SKM-1 treated with dmso at 0.1 percent for 144 hours (cell line): ENCODE results near the gene CCL26.
"Not testable (repeated sequence)": the region's sequence is repeated elsewhere in the genome, so short reads cannot be mapped to it uniquely, and the experiment has no call there.

Experiments used
- DNase-seq: peaks from one replicate; lab custom pipeline; 2025; ENCODE audit not compliant: unreplicated experiment; lab: John Stamatoyannopoulos, UW

Gene CCL26

DNA sequence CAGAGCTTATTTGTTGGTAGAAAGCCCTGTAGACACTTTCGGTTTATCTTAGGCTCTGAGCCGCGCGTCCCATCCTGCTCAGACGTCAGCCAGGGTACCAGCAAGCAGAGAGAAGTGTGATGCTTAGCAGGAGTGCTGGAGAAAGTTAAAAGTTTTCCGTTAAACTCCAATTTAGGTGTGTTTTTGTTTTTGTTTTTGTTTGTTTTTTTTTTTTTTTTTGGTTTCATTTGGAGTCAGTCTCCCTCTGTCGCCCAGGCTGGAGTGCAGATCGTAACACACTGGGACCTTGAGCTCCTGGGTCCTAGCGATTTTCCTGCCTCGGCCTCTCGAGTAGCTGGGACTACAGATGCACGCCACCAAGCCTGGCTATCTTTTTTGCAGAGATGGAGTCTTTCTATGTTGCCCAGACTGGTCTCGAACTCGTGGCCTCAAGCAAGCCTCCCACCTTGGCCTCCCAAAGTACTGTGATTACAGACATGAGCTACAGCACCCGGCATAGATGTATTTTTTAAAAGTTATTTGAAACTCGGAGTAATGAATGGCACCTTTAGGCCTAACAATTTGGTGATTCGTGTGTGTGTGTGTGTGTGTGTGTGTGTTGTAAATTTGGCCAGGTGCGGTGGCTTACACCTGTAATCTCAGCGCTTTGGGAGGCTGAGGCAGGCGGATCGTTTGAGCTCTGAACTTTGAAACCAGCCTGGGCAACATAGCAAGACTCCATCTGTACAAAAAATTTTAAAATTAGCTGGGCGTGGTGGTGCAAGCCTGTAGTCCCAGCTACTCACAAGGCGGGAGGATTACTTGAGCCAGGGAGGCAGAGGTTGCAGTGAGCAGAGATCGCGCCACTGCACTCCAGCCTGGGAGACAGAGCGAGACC, 32.0 kb downstream of the CCL26 start:
- DNase-seq = no peak

DNA sequence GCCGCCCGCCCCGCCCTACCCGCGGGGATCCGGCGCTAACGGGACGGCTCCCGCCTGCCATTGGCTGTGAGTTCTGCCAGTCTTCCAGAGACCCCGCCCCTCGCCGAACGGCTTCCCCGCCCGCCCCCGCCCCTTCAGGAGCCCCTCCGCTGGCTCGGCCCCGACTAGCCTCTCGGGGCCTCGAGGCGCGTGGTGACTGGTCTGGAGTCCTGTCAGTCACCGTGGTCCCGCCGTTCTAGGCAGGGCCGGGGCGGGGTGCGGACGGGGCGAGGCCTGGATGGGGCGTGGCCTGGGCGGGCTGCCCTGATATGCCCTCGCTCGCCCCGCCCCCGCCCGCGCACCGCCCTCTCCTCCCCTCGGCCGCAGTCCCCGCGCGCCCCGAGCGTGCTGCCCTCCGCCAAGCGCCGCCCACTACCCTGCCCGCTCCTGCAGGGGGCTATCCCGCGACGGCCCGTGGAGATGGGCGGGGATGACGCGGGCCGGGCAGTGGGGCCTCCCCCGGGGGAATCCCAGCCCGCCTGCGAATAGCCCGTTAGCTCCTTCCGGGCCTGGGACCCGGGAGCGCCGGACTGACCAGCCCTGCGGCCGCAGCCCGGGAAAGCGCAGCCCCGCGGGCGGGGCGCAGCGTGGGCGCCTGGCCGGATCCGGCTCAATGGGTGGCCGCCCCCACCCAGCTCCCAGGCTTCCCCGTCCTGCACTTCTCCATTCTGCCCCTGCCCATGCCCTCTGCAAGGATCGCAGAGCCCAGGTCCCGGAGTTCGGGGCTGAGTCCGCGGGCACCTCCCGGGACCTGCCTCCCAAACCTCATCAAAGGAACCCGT, 32.8 kb downstream of the CCL26 start:
- peak; percentile 94 for DNase-seq

DNA sequence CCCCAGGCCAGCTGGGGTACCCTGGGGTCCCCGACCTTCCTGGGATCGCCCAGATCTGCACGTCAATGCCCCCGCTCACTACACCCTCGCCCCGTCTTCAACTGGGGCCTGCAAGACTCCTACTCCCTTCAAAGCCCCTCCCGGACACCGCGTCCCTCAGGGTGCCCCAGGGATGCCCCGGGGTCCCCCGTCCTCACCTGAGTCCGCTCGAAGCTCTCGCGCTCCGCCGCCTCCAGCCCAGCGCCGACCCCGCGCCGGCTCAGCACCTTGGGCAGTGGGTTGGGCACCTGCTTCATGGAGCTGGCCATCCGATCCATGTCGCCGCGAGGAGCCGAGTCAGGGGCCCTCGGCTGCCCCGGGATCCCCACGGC, 33.4 kb downstream of the CCL26 start, which contains the start of gene HIP1:
HIP1 (minus strand) TSS at position 338 of the 371 bp plus-strand sequence; CDS start at position 317, 21 bp downstream.
- DNase-seq = no peak

DNA sequence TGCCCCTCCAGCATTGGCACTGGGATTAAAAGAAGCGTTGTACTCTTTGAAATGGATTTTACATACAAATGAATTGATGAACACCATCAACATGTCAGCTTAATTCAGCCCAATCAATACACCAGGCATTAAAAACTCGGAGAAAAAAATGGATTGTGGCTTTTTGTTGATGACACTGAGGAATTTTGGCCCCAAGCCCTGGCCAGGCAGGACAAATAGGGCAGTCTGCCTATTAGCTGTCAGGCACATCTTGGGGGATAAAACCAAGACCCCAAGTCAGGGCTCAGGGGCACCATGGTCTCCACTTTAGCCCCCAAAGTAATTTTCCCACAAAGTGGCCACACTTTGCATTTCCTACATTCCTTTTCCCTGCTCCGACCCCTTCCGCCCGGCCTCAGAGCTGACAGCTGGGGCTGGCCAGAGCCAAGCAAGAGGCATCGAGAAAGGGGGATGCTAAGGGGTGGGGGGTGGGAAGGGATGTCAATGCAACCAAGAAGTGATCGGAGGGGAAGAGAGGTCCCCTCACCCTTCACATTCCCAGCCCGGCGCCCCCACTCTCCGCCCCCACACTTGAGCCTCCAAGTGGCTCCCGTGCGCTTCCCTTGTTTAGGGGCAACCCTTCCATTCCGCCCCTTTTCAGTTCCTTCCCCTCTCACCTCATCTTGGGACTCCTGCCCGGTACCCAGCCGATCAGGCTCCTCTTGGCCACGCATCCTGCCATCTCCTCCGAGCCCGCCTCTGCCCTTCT, 34.0 kb downstream of the CCL26 start:
- DNase-seq = no peak

DNA sequence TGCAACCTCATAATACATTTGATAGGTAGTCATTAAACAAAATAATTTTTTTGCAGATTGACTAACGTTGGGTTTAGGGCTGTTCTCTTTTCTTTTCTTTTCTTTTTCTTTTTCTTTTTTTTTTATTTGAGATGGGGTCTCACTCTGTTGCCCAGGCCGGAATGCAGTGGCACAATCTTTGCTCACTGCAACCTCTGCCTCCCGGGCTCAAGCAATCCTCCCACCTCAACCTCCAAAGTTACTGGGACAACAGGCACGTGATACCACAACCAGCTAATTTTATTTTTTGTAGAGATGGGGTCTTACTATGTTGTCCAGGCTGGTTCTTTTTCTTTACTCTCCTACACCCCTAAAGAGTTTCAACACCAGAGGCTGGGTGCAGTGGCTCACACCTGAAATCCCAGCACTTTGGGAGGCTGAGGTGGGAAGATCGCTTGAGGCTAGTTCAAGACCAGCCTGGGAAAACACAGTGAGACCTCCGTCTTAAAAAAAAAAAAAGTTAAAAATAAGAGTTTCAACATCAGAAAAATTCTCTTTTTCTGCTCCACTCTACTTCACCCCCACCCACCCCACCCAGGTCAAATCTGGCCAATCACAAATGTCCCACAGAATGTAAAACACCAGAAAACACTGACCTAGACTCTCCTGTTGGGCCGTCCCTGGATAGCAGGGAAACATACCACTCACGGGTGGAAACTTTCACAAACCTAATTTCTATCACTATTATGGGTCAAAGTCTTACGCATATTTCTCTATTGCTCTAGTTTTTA, 36.2 kb downstream of the CCL26 start:
- no peak for DNase-seq

DNA sequence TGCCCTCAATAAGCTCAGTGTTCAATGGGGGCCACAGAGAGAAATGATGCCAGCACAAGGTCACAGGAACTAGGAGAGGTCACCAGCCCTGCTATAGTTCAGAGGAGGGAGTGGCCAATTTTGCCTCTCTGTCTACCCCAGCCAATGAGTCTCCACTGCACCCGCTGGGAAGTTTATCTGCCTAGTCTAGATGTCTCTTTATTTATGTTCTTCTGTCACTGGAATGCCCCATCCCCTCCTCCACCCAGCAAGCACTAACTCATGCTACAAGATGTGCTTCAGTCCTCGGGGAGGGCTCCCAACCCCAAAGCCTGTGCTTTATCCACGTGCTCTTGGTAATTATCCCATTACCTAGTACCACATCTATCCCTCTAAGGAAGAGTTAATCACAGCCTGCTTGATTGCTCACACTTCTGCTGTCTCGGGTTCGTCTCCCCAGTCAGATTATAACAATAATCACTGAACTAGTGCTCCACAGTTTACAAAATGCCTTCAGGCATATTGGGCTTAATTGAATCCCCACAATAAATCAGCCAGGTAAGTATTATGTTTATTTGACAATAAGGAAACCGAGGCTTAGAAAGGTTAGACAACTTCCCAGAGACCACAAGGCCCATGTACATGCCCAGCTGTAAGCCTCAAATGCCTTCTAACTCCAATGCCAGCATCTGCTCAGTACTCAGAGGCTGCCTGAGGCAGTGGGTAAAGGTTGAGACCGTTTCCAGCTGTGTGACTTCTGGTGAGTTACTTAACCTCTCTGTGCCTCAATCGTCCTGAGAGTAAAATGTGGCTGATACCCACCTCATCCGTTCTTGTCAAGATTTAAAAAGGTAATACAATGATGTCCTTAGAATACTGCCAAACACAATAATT, 37.2 kb downstream of the CCL26 start:
- no peak for DNase-seq

DNA sequence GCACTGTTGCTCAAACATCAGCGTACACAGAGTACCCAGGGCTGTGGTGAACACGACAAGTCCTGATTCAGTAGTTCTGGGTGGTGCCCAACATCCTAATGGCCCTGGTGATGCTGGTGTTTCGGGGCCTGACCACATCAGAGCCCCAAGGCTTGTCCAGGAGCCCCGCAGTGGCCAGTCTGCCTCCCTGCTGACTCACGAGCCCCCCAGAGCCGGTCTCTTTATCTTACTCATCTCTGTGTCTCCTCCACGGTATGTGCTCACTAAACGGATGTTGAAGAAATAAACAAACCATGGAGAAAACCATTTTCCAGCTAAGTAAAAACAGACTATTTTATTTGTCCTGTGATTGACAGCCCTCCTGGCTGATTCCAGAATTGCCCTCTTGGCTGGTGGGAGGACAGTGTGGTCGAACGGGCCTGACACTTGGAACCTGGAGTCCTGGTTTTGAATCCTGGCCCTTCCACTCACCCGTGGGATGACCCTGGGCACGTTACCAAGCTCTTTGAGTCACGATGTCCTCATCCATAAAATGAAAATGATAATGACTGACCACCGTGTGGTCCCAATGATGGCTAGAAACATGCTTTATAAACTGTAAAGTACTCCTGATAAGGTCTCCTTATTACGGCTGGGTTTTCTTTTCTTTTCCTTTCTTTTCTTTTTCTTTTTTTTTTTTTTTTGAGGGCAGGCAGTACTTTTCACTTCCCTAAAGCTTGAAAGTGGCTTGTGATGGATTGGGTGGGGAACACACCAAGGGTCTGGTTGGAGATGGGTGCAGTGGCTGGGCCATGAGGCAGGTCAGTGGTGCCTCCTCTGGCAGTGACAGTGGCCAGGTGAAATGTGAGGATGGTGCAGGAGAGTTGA, 39.0 kb downstream of the CCL26 start:
- DNase-seq = no peak

DNA sequence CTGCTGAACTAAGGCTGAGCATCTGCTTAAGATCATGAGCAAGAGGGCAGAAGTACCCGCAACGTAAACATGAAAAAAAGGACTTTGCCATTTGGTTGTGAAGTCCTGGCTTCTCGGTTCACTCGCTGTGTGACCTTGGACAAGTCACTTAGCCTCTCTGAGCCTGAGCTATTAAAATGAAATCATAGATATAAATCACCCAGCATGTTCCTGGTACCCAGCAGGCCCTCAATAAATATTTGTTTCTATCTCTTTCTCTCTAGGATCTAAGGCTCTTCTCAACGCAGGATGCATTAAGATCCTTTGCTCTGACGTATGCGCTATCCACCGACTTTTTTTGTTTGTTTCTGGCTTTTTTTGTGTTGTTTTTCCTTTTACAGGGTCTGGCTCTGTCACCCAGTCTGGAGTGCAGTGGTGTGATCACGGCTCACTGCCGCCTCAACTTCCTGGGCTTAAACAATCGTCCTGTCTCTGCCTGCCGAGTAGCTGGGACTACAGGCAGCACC, 39.9 kb downstream of the CCL26 start:
- no peak for DNase-seq

DNA sequence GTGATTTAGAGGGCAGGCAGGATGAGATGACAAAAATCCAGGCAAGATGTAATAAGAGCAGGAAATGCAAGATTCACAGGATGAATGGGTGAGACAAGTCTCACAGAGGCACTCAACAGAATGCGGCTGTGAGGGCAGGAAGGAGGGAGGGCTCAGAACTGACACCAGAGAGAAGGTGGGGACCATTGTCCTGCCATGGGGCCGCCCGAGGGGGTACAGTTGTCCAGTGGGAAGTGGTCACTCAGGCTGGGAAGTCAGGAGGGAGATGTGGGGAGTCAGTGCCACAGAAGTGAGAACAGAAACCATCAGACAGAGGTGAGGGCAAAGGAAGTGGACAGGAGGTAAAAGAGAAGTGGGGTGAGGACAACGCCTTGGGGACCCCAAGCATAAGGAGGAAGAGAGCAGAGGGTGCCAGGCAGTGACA, 42.1 kb downstream of the CCL26 start:
- DNase-seq = no peak

DNA sequence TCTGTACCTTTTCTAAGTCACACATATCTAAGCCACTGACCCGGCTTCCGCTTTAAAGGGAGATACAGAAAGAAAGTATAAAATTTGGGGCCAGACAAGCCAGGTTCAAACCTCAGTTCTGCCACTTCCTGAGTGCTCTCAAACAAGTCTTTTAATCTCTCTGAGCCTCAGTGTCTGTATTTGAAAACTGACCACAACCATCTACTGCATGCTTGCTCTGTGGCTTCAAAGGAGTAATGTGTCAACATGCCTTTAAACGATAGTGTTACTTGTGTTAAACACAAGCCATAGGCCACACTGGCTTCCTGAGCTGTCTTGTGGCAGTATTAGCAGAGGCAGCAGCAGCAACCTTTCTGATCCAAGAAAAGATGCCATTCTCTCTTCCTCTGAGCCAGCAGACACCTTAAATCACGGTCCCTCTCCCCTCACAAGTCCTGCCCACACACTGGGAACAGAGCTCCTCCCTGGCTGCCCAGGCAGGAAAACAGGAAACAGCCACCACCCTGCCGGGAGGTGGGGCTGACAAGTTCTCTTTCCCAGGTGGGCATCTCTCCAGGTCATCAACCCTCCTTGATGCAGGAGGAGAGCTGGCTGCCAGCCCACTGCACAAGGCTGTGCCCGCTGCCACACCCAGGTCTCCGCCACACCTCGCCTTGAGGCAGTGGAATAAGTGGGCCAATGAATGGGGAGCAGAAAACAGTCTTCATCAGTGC, 44.0 kb downstream of the CCL26 start:
- DNase-seq = no peak

DNA sequence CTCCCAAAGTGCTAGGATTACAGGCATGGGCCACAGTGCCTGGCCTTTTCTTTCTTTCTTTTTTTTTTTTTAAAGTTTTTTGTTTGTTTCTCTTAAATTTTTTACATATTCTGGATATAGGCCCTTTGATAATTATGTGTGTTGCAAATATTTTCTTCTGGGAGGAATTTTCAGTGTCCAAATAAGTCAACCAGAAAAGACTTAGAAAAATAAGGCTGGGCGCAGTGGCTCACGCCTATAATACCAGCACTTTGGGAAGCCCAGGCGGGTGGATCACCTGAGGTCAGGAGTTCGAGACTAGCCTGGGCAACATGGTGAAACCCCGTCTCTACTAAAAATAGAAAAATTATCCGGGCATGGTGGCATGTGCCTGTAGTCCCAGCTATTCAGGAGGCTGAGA, 44.7 kb downstream of the CCL26 start:
- DNase-seq = not testable (repeated sequence)

DNA sequence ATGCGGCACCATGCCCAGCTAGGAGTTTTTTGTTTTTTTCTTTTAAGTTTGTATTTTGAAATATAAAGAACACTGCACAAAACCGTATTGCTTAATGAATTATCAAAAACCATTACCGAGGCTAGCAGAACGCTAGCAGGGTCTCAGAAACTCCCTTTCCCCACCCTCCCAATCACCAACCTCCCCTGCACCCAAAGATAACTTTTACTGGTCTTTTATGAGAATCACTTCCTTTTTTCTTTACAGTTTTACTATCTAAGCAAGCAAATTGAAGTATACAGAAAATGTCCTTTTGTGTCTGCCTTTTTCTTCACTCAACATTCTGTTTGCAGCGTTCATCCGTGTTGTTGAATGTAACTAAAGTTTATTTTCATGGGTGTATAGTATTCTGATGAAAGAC, 46.7 kb downstream of the CCL26 start:
- no peak for DNase-seq

DNA sequence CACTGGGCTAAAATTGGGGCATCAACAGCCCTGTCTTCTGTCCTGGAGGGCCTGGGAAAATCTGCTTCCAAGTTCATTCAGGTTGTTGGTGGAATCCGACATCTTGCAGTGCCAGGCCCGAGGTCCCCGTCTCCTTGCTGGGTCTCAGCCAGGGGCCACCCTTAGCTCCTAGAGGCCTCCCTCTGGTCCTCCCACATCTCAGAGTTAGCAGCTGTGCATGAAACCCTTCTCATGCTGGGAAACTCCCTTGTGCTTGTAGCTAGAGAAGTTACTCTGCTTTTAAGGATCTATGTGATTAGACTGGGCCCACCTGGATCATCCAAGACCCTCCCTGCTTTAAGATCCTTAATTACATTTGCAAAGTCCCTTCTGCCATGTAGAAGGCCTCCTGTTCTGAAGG, 48.6 kb downstream of the CCL26 start:
- DNase-seq = no peak

DNA sequence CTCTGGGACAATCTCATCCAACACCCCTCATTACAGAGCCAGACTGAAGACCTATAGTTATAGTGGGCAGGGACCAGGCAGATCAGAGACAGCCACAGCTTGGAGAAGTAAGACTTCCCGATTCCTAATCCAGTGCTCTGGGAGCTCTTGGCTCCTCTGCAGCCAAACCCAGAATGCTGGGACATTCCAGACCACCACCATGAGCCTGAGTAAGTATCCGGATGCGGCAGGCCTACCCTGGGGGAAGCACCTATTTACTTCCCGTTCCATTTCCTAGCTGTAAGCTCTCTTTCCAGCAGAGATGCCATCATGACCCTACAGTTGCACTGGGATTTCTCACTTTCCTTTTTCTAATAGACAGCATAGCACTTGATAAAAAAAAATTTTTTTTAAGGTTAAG, 49.6 kb downstream of the CCL26 start:
- no peak for DNase-seq

DNA sequence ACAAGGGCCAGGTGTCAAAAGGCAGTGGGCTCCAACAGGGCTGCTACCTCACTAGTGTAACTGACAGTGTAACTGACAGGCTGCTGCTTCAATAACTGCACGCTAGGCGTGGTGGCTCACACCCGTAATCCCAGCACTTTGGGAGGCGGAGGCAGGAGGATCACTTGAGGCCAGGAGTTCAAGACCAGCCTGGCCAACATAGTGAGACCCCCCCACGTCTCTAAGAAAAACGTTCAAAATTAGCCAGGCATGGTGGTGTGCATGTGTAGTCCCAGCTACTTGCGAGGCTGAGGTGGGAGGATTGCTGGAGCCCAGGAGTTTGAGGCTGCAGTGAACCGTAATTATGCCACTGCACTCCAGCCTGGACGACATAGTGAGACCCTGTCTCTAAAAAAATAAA, 50.1 kb downstream of the CCL26 start:
- not testable (repeated sequence) for DNase-seq

DNA sequence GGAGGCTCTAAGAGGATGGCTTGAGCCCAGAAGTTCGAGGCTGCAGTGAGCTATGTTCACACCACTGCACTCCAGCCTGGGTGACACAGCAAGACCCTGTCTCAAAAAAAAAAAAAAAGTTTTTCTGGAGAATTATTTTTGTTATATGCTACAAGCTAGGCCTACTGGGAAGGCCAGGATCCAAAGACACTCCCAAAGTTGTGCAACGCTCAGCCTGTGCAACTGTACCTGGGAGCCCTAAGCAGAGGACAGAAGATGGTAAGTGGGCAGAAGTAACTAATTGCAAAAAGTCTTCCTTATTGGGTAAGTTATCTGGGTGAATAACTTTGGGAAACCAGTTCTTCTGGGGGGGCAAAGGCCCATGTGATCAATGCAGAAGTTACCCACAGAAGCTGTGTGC, 50.6 kb downstream of the CCL26 start:
- DNase-seq = no peak

DNA sequence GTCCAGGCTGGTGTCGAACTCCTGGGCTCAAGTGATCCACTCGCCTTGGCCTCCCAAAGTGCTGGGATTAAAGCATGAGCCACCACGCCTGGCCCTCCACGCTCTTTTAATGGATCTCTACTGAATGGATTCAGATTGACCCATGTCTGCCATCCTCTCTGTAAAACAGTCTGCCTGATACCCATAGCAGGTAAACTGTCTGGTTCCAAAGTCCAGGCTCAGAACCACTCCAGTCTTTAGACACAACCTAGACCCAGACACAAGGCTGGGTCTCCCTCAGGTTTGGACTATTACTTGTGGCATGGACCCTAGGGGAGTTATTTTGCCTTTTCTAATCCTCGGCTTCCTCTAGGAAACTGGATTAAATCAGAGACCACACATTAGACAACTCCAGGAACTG, 52.4 kb downstream of the CCL26 start:
- no peak for DNase-seq
